GM19238 (cell line): ENCODE results near the gene TLR1.
"Not testable (repeated sequence)": the region's sequence is repeated elsewhere in the genome, so short reads cannot be mapped to it uniquely, and the experiment has no call there.

Experiments used
- DNase-seq: peaks from one replicate; pipeline ENCODE4 v3.0.0; 2011; ENCODE audit warnings: low spot score; ENCODE audit not compliant: insufficient read length

The TLR1 gene

GRCh38 chr4:38806251-38806650, 1.7 kb upstream of the TLR1 start:
- not testable (repeated sequence) for DNase-seq

- peak; percentile 62 for DNase-seq
Observed at GRCh38 chr4:38805530-38806145, 1.0 kb upstream of the TLR1 start.

GRCh38 chr4:38803833-38804653, 548 bp downstream of the TLR1 start:
- DNase-seq, result no peak

GRCh38 chr4:38802561-38803355, 1.8 kb downstream of the TLR1 start:
- DNase-seq, result no peak

- DNase-seq, result no peak
Observed at GRCh38 chr4:38800961-38801450, 3.6 kb downstream of the TLR1 start.

GRCh38 chr4:38800366-38800765, 4.2 kb downstream of the TLR1 start:
- no peak for DNase-seq

GRCh38 chr4:38795087-38795486, 9.5 kb downstream of the TLR1 start:
- no peak for DNase-seq

GRCh38 chr4:38794051-38794450, 10.5 kb downstream of the TLR1 start:
- DNase-seq, result no peak

GRCh38 chr4:38791010-38791409, 13.6 kb downstream of the TLR1 start:
- DNase-seq, result no peak

- DNase-seq, result no peak
Observed at GRCh38 chr4:38788317-38788716, 16.3 kb downstream of the TLR1 start.

- DNase-seq, result no peak
Observed at GRCh38 chr4:38787693-38788092, 16.9 kb downstream of the TLR1 start.

- no peak for DNase-seq
Observed at GRCh38 chr4:38785901-38786402, 18.6 kb downstream of the TLR1 start.

GRCh38 chr4:38785041-38785790, 19.4 kb downstream of the TLR1 start:
- DNase-seq, result no peak

GRCh38 chr4:38784141-38784540, 20.4 kb downstream of the TLR1 start:
- DNase-seq, result no peak

GRCh38 chr4:38783109-38783460, 21.5 kb downstream of the TLR1 start:
- DNase-seq, result no peak

- DNase-seq, result no peak
Observed at GRCh38 chr4:38782452-38783108, 22.0 kb downstream of the TLR1 start, which contains the start of gene TLR10. Gene TLR10, minus strand, starts transcription at chr4:38782990. Its CDS starts 7,400 bp downstream, at chr4:38775590.

- DNase-seq, result no peak
Observed at GRCh38 chr4:38781854-38782261, 22.7 kb downstream of the TLR1 start.

- DNase-seq, result no peak
Observed at GRCh38 chr4:38780833-38781484, 23.6 kb downstream of the TLR1 start.

GRCh38 chr4:38779790-38780189, 24.8 kb downstream of the TLR1 start:
- no peak for DNase-seq

- DNase-seq, result not testable (repeated sequence)
Observed at GRCh38 chr4:38777925-38778324, 26.7 kb downstream of the TLR1 start.
